Left lung (tissue), 10 donors: ENCODE measurements around the gene SLC22A4. TPM values are rescaled to one million over a fixed set of nuclear protein-coding genes. Genes with fewer than 3 reads are reported as not detected.

Experiments
- ATAC-seq: fragments of 200-7000 bp; cut with Tn5 transposase; one replicate; pipeline ENCODE4 v1.9.1; 2020; ENCODE audit warnings: moderate library complexity
- DNase-seq, 4 donors: peaks; one replicate each; pipeline ENCODE4 v3.0.0-alpha.2; 2013 to 2020
- H3K27ac ChIP-seq, 2 donors: fragments of 200-600 bp; sonication (generic) in 1 of 2; one replicate each; pipeline versions ENCODE4 v1.5.0 to v1.8.0; 2020 to 2021
- H3K27me3 ChIP-seq, 2 donors: fragments of 200-600 bp; sonication (generic) in 1 of 2; one replicate each; pipeline versions ENCODE4 v1.5.0 to v1.8.0; 2020 to 2021
- H3K36me3 ChIP-seq, 2 donors: fragments of 200-600 bp; sonication (generic) in 1 of 2; one replicate each; pipeline versions ENCODE4 v1.5.0 to v1.8.0; 2020 to 2021
- H3K4me1 ChIP-seq, 2 donors: fragments of 200-600 bp; one replicate each; pipeline ENCODE4 v1.8.0; 2021
- H3K4me3 ChIP-seq, 2 donors: fragments of 200-600 bp; sonication (generic) in 1 of 2; one replicate each; pipeline versions ENCODE4 v1.5.0 to v1.8.0; 2020 to 2021; ENCODE audit warnings: mild to moderate bottlenecking in 1 of 2
- H3K9me3 ChIP-seq, 2 donors: fragments of 200-600 bp; sonication (generic) in 1 of 2; one replicate each; pipeline versions ENCODE4 v1.5.0 to v1.8.0; 2020 to 2021
- intact Hi-C, 2 donors: fragments of 100-400 bp; cut with DNase I; formaldehyde crosslinking; loops; one replicate each; pipeline versions ENCODE4 v1.11.2 to v1.14.2; 2022
- polyA plus RNA-seq, 6 donors: library from polyadenylated mRNA; unstranded; fragments of 120-200 nt; gene quantifications; one replicate each; pipeline ENCODE4 v1.2.1, GENCODE V29; 2013; ENCODE audit not compliant: insufficient read length in 6 of 6
- total RNA-seq, 2 donors: library from RNA; stranded (reverse); fragmentation: NEBNext Ultra II Directional; extraction: Animal tissue kit (Norgen Biotek cat#: 25700); gene quantifications; one replicate each; pipeline ENCODE4 v1.2.1, GENCODE V29; 2021
- TF ChIP-seq, protein P1 (sequence below), 2 donors: fragments of 200-600 bp; sonication (generic) in 1 of 2; IDR thresholded peaks; one replicate each; pipeline versions ENCODE4 v1.5.0 to v1.8.0; 2021; ENCODE audit warnings: antibody characterized with exemption in 2 of 2
- donor health status: DM: no; HTN: yes; CAD: no.
- donor health status: DM: no; HTN: no; CAD: no.

SLC22A4 gene
- total and polyA plus RNA-seq, 8 donors: 1.0 to 10.3 (median 3.4) TPM

DNA sequence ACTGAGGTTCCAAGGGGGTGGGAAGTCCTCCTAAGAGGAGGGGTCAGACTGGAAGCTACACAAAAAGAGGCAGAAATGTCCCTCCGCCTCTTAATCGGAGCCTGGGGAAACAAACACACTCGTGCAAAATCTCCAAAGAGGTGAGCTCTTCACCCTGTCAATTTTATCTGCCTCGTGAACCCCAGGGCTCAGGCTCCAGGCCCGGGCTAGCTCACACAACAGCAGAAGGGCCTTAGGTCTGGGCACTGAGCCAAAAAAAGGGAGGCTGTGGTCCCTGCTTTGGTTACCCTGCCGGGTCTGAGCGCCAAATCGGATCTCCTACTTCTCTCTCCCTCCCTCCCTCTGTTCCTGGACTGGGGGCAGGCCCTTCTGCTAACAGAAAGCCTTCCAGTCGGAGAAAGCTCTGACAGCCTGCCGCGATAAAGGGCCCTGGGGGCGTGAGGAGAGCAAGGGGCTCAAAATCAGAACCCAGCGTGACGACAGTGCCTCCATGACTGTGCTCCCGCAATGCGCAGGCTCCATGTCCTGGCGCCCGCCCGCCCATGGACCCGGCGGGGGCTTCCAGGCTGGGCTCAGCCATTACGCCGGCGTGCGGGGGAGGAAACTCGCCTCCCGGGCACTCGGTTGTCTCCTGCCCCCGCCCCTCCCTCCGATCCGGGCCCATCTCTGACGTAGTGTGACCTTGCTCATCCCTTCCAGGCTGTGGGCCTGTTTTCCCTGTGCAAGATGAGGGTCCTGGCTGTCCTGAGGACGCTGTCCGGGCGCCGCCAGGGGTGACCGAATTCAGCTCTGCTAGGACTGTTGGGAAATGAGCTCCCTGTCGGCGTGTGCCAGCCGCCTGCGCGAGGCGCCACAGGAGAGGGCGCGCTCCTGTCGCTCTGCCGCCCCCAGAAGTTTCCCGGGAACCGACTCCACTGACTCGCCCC lies 865 bp upstream of the SLC22A4 start:
- Histone ChIP-seq H3K9me3 (no peaks in the 10 kb centered on the region), H3K4me3 (peak overlapping the region; percentile 68 to 78), H3K27ac (peak overlapping the region; percentile 97 to 98), H3K27me3 (no peaks in the 10 kb centered on the region), H3K4me1 (peaks cover 6 to 46% of the 10 kb centered on the region in 2 donors), H3K36me3 (no peaks in the 10 kb centered on the region)
- DNase-seq (peak; percentile 90 to 93 (median 92)), ATAC-seq (peak; percentile 79)
- TF ChIP-seq, protein P1, sequence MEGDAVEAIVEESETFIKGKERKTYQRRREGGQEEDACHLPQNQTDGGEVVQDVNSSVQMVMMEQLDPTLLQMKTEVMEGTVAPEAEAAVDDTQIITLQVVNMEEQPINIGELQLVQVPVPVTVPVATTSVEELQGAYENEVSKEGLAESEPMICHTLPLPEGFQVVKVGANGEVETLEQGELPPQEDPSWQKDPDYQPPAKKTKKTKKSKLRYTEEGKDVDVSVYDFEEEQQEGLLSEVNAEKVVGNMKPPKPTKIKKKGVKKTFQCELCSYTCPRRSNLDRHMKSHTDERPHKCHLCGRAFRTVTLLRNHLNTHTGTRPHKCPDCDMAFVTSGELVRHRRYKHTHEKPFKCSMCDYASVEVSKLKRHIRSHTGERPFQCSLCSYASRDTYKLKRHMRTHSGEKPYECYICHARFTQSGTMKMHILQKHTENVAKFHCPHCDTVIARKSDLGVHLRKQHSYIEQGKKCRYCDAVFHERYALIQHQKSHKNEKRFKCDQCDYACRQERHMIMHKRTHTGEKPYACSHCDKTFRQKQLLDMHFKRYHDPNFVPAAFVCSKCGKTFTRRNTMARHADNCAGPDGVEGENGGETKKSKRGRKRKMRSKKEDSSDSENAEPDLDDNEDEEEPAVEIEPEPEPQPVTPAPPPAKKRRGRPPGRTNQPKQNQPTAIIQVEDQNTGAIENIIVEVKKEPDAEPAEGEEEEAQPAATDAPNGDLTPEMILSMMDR (IDR thresholded peaks at IDR 0.05): no peak
- intact Hi-C loops: no loop called here

DNA sequence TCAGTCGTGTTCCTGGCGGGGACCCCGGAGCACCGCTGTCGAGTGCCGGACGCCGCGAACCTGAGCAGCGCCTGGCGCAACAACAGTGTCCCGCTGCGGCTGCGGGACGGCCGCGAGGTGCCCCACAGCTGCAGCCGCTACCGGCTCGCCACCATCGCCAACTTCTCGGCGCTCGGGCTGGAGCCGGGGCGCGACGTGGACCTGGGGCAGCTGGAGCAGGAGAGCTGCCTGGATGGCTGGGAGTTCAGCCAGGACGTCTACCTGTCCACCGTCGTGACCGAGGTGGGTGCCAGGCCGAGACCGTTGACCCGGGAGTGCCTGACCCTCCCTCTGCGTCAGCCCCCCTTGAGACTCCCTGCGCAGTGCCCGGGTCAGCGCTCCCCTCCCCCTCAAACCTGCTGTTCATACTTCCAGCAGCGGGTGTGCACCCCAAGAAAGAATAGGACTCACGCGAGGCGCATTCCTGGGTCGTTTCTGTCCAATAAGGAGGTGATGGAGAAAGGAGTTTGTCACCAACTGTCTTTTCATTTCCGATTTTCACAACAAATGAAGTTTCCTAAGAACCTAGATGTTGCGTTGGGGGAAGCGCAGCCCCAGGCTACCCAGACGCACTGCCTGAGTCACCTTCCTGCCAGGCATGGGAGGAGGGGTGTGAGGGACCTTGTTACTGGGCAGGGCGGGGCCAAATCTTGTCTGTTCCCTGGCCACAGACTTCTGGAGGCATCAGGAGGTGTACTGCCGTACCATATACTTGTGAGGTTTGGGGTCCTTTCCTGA lies 722 bp downstream of the SLC22A4 start:
- Histone ChIP-seq H3K36me3 (no peaks in the 10 kb centered on the region), H3K4me1 (peaks cover 6 to 55% of the 10 kb centered on the region in 2 donors), H3K9me3 (no peaks in the 10 kb centered on the region), H3K4me3 (peak overlapping the region; percentile 68 to 78), H3K27ac (peak overlapping the region; percentile 97 to 98), H3K27me3 (no peaks in the 10 kb centered on the region)
- TF ChIP-seq, protein P1 (IDR thresholded peaks at IDR 0.05): no peak
- ATAC-seq (peak; percentile 27), DNase-seq (peak in 2 of 4 donors; percentile 85 to 93)
- intact Hi-C loops: no loop called here

DNA sequence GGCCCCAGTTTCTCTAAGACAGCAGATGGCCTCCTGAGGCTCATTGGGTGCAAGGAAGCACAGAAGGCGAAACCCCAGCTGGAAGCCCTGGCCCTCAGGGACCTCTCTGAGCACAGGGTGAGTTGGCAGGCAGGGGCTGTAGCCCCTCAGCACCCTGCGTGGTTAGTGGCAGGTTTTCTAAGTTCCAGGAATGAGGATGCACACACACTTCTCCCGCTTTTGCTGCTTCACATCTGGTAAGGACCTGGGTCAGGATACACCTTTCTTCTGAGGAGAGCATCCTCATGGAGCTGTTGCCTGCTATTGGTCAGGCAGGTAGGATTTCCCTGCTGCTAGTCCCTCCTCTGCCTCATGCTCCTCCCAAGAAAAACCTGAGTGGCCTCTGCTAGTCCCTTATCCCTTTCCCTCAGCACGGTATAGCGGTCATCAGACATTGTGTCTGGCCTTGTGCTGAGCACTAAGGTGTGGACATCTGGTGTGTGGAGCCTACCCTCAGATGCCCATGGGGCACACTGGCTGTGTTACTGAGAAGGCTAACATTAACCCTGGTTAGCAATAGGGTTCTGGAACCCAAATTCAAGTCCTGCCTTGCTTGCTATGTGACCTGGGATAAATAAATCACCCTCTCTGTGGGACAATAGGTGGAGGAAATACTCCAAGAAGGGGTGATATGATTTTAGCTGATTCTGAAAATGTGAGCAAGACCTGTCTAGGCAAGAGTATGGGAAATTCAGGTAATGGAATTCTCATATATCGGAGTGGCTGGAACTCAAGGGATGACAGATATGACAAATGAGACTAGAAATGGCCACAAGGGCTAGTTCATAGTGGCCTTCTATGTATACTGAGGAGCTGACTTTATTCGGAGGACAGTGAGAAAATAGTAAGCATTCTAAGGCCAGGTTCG lies 1.6 kb downstream of the SLC22A4 start:
- H3K27ac ChIP-seq: peak overlapping the region in 1 of 2 donors; percentile 98
- H3K4me1 ChIP-seq: peaks cover 6 to 57% of the 10 kb centered on the region in 2 donors
- no peak for ATAC-seq
- intact Hi-C loops: no loop called here
- TF ChIP-seq, protein P1 (IDR thresholded peaks at IDR 0.05): no peak
- peak overlapping the region in 1 of 2 donors; percentile 78 for H3K4me3 ChIP-seq
- H3K27me3 ChIP-seq: no peaks in the 10 kb centered on the region
- H3K36me3 ChIP-seq: no peaks in the 10 kb centered on the region
- DNase-seq: no peak
- H3K9me3 ChIP-seq: no peaks in the 10 kb centered on the region

DNA sequence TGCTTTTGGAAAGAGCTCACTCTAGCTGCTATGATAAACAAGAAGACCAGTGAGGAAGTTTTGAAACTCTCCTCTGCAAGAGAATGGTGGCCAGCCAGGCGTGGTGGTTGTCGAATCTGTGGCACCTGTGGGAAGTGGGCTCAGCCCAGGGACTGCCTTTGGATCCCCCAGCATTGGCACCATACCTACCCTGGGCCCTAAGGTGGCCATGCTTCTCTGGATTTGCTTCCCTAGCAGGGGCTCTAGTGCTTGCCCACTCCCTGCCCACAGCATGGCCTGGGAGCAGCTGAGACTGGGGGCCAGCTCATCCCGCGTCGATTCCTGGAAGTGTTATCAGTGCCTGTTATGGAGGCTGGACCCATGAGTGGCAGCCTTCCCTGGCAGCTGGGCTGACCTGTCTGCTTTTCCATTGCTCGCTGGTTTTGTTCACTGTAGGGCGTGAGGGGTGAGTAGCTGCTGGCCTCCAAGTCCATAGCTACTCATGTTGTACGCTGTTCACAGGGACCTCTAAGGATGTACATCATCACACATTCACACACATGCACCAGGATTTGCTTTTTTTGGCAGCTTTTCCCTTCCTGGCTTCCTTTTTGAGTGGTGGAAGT lies 2.3 kb downstream of the SLC22A4 start:
- TF ChIP-seq, protein P1 (IDR thresholded peaks at IDR 0.05): no peak
- ATAC-seq: no peak
- Histone ChIP-seq H3K27ac (peak overlapping the region in 1 of 2 donors; percentile 98), H3K36me3 (no peaks in the 10 kb centered on the region), H3K27me3 (no peaks in the 10 kb centered on the region), H3K4me3 (peak overlapping the region in 1 of 2 donors; percentile 78), H3K9me3 (no peaks in the 10 kb centered on the region), H3K4me1 (peaks cover 6 to 65% of the 10 kb centered on the region in 2 donors)
- DNase-seq: no peak
- intact Hi-C loops: no loop called here
